MCF 10A (cell line): ENCODE results near the gene TSC1. TPM values are rescaled to one million over a fixed set of nuclear protein-coding genes. Genes with fewer than 3 reads are reported as not detected.
"Not testable (repeated sequence)": the region's sequence is repeated elsewhere in the genome, so short reads cannot be mapped to it uniquely, and the experiment has no call there.

Source experiments
- BruUV-seq: library from RNA; stranded (reverse); fragments of 400-500 nt; replicated peaks from 2 replicates; lab custom pipeline; 2021; lab: Mats Ljungman, UMichigan
- CTCF ChIA-PET: fragments of 300-600 bp; sonication (Branson Sonifier 250); formaldehyde crosslinking; extraction: SDS; loops from one replicate; lab custom pipeline; 2021; ENCODE audit warnings: antibody characterized with exemption, inconsistent platforms; lab: Yijun Ruan, JAX
- POLR2A ChIA-PET: fragments of 300-600, 350-650 bp; sonication (Branson Sonifier 250); formaldehyde crosslinking; extraction: SDS; loops from one replicate; lab custom pipeline; 2020; ENCODE audit warnings: antibody characterized with exemption, inconsistent platforms; lab: Yijun Ruan, JAX
- DNase-seq: peaks from one replicate; pipeline ENCODE4 v3.0.0-alpha.2; 2018; ENCODE audit not compliant: unreplicated experiment
- H3K27ac Mint-ChIP-seq: one replicate; pipeline ENCODE4 v1.8.0; 2022; ENCODE audit warnings: mild to moderate bottlenecking, low read depth, mixed read lengths; ENCODE audit not compliant: unreplicated experiment
- H3K27me3 Mint-ChIP-seq: one replicate; pipeline ENCODE4 v1.8.0; 2022; ENCODE audit warnings: mixed read lengths; ENCODE audit not compliant: insufficient read depth, unreplicated experiment
- H3K36me3 Mint-ChIP-seq: one replicate; pipeline ENCODE4 v1.8.0; 2022; ENCODE audit warnings: mild to moderate bottlenecking, moderate library complexity, mixed read lengths; ENCODE audit not compliant: insufficient read depth, unreplicated experiment
- H3K4me1 Mint-ChIP-seq: one replicate; pipeline ENCODE4 v1.8.0; 2022; ENCODE audit warnings: mixed read lengths; ENCODE audit not compliant: insufficient read depth, unreplicated experiment
- H3K4me3 Mint-ChIP-seq: one replicate; pipeline ENCODE4 v1.8.0; 2022; ENCODE audit warnings: mild to moderate bottlenecking, moderate library complexity, mixed read lengths; ENCODE audit not compliant: unreplicated experiment
- H3K9me3 Mint-ChIP-seq: one replicate; pipeline ENCODE4 v1.8.0; 2022; ENCODE audit warnings: mixed read lengths; ENCODE audit not compliant: unreplicated experiment
- intact Hi-C: fragments of 100-400 bp; cut with micrococcal nuclease; formaldehyde crosslinking; loops from 2 replicates; pipeline ENCODE4 v1.14.1; 2022
- total RNA-seq: library from RNA; stranded (reverse); gene quantifications from 2 replicates; pipeline ENCODE4 v1.2.3, GENCODE V29; 2022
- TF ChIP-seq, protein P1 (sequence below): fragments of 200-600 bp; IDR thresholded peaks from one replicate; pipeline ENCODE4 v1.8.0; 2022; ENCODE audit warnings: antibody characterized with exemption, mild to moderate bottlenecking; ENCODE audit not compliant: unreplicated experiment

Gene TSC1
- total RNA-seq, 1 experiment from 2014 or later, result 36.6 TPM

DNA sequence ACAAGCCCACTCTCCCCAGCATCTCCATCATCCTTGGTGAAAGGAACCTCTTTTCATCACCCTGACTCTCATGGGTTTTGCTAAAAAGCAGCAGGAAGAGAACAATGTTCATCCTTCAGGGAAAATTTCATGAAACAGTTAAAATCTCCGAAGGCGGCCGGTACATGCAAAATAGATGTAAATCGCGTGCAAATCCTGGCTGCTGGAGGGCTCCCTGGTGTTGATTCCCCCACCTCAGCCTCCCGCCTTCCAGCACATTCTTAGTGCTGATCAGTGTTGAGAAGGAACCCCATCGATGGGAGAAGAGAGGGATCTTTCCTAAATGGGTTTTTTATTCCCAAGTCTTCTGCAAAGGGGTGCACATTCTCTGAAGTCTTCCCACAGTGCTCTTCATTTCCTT lies 25.4 kb upstream of the TSC1 start:
- ChIA-PET POLR2A (interaction anchor here (0.6 to 0.7 kb wide), 2 partner anchors 195 to 317 kb away, joined by 3 read pairs; no protein-coding TSS in a partner anchor), CTCF (interaction anchor here (0.6 to 0.9 kb wide), 3 partner anchors 9 to 67 kb away, joined by 3 to 4 read pairs (median 4); partner anchors contain the start of gene GFI1B)
- DNase-seq, result no peak
- no TSS peak for BruUV-seq
- no peak overlapping the region for H3K4me3 Mint-ChIP-seq
- no peak overlapping the region for H3K27ac Mint-ChIP-seq
- H3K4me1 Mint-ChIP-seq, result peaks cover 5% of the 10 kb centered on the region
- peaks cover 68% of the 10 kb centered on the region for H3K27me3 Mint-ChIP-seq
- H3K9me3 Mint-ChIP-seq, result no peaks in the 10 kb centered on the region
- no peaks in the 10 kb centered on the region for H3K36me3 Mint-ChIP-seq
- intact Hi-C loops, result loop anchor here (5.0 kb wide), 2 partner anchors 167 to 557 kb away; partner anchors contain the start of gene CFAP77
- TF ChIP-seq, protein P1, sequence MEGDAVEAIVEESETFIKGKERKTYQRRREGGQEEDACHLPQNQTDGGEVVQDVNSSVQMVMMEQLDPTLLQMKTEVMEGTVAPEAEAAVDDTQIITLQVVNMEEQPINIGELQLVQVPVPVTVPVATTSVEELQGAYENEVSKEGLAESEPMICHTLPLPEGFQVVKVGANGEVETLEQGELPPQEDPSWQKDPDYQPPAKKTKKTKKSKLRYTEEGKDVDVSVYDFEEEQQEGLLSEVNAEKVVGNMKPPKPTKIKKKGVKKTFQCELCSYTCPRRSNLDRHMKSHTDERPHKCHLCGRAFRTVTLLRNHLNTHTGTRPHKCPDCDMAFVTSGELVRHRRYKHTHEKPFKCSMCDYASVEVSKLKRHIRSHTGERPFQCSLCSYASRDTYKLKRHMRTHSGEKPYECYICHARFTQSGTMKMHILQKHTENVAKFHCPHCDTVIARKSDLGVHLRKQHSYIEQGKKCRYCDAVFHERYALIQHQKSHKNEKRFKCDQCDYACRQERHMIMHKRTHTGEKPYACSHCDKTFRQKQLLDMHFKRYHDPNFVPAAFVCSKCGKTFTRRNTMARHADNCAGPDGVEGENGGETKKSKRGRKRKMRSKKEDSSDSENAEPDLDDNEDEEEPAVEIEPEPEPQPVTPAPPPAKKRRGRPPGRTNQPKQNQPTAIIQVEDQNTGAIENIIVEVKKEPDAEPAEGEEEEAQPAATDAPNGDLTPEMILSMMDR, result no peak

DNA sequence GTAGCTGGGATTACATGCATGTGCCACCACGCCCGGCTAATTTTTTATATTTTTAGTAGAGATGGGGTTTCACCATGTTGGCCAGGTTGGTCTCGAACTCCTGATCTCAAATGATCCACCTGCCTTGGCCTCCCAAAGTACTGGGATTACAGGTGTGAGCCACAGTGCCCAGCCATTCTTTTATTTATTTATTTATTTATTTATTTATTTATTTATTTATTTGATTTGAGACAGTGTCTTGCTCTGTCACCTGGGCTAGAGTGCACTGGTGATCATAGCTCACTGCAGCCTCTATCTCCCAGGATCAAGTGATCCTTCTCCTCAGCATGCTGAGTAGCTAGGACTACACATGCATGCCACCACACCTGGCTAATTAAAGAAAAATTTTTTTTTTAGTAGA lies 23.5 kb upstream of the TSC1 start:
- H3K36me3 Mint-ChIP-seq, BruUV-seq, intact Hi-C loops, POLR2A ChIA-PET, H3K4me1 Mint-ChIP-seq, H3K9me3 Mint-ChIP-seq, CTCF ChIA-PET, H3K27ac Mint-ChIP-seq, H3K4me3 Mint-ChIP-seq, DNase-seq: not testable (repeated sequence)
- H3K27me3 Mint-ChIP-seq, result peaks cover 54% of the 10 kb centered on the region

DNA sequence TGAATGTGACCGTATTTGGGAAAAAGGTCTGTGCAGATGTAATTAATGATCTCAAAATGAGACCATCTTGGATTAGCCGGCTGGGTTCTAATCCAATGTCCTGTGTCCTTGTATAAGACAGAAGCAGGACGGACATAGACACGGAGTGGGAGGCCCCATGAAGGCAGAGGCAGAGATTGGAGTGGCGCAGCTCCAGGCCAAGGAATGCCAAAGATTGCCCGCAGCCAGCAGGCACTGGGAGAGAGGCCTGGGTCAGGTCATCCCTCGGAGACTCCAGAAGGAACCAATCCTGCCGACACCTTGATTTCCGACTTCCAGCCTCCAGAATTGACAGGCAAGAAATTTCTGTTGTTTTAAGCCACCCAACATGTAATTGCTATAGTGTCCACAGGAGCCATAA lies 21.1 kb upstream of the TSC1 start:
- H3K9me3 Mint-ChIP-seq, result no peaks in the 10 kb centered on the region
- no peaks in the 10 kb centered on the region for H3K4me1 Mint-ChIP-seq
- intact Hi-C loops, result no loop called here
- no peak overlapping the region for H3K4me3 Mint-ChIP-seq
- no peak for DNase-seq
- no peak overlapping the region for H3K27ac Mint-ChIP-seq
- BruUV-seq, result no TSS peak
- ChIA-PET POLR2A (no interaction called here), CTCF (no interaction called here)
- H3K36me3 Mint-ChIP-seq, result no peaks in the 10 kb centered on the region
- TF ChIP-seq, protein P1, result no peak
- peaks cover 43% of the 10 kb centered on the region for H3K27me3 Mint-ChIP-seq

DNA sequence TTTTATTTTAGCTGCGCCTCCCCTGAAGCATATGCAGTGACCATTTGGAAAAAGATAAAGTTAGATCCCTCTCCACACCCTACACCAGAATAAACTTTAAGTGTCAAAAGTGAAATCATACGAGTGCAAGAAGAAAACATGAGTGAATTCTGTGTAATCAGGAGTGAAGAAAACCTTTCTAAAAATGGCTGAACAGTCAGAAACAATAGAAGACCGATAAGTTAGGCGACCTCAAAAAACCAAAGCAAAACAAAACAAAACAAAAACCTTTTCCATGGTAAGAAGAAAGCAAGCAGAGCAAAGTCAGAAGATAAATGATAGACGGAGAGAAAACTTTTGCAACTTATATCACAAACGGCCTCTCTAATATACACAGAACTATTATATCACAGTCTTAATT lies 16.6 kb upstream of the TSC1 start:
- no peak overlapping the region for H3K4me3 Mint-ChIP-seq
- BruUV-seq, result no TSS peak
- ChIA-PET POLR2A (no interaction called here), CTCF (interaction anchor here (0.6 kb wide), 1 partner anchor 1427 kb away, joined by 3 read pairs; no protein-coding TSS in a partner anchor)
- H3K36me3 Mint-ChIP-seq, result no peaks in the 10 kb centered on the region
- TF ChIP-seq, protein P1, result no peak
- no peak overlapping the region for H3K27ac Mint-ChIP-seq
- no peak for DNase-seq
- peaks cover 6% of the 10 kb centered on the region for H3K4me1 Mint-ChIP-seq
- intact Hi-C loops, result no loop called here
- no peaks in the 10 kb centered on the region for H3K9me3 Mint-ChIP-seq
- H3K27me3 Mint-ChIP-seq, result peaks cover 17% of the 10 kb centered on the region
